Measurements from ENCODE around the gene LTB4R. TPM values are rescaled to one million over a fixed set of nuclear protein-coding genes. Genes with fewer than 3 reads are reported as not detected.

LTB4R gene
- total RNA-seq, 2 donors from 2014 or later, result 8.9 to 13.1 TPM

DNA sequence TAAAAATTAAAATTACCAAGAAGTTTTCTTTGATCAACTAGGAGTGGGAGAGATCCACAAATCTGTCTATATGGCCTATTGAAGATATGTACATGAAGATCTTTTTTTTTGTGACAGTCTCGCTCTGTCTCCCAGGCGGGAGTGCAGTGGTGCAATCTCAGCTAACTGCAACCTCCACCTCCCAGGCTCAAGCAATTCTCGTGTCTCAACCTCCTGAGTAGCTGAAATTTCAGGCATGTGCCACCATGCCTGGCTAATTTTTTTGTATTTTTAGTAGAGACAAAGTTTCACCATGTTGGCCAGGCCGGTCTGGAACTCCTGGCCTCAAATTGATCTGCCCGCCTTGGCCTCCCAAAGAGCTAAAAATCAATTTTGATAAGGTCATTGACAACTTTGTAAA is 52.1 kb downstream of the LTB4R start:
- Histone ChIP-seq H3K9me3 (no peaks in the 10 kb centered on the region), H3K4me3 (no peak overlapping the region), H3K27me3 (replicated peaks; ENCODE audit: insufficient read depth) (no peaks in the 10 kb centered on the region), H3K4me1 (ENCODE audit: control insufficient read depth in 1 of 2, low read depth in 2 of 2) (peaks cover 10 to 21% of the 10 kb centered on the region in 2 donors), H3K36me3 (no peaks in the 10 kb centered on the region), H3K27ac (no peak overlapping the region)
- TF ChIP-seq, protein P1, sequence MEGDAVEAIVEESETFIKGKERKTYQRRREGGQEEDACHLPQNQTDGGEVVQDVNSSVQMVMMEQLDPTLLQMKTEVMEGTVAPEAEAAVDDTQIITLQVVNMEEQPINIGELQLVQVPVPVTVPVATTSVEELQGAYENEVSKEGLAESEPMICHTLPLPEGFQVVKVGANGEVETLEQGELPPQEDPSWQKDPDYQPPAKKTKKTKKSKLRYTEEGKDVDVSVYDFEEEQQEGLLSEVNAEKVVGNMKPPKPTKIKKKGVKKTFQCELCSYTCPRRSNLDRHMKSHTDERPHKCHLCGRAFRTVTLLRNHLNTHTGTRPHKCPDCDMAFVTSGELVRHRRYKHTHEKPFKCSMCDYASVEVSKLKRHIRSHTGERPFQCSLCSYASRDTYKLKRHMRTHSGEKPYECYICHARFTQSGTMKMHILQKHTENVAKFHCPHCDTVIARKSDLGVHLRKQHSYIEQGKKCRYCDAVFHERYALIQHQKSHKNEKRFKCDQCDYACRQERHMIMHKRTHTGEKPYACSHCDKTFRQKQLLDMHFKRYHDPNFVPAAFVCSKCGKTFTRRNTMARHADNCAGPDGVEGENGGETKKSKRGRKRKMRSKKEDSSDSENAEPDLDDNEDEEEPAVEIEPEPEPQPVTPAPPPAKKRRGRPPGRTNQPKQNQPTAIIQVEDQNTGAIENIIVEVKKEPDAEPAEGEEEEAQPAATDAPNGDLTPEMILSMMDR (IDR thresholded peaks at IDR 0.05), result no peak
- ATAC-seq (ENCODE audit: insufficient number of reproducible peaks, low FRiP score, low read depth), result no peak
- no peak for DNase-seq (ENCODE audit: low spot score)

DNA sequence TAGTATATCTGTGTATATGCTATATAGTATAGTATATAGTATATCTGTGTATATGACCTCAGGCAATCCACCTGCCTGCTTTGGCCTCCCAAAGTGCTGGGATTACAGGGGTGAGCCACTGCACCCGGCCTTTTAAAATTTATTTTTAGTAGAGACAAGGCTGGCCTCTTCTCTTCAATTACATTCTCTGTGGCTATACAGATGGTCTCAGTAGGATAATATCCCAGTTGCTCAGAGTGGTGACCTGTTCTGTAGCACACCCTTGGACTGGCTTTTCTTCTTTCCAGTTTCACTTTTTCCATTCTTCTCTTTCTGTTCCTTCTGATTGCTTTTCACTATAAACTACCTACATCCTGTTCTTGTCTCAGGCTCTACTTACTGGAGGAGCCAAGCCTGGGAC is 53.5 kb downstream of the LTB4R start:
- DNase-seq (ENCODE audit: low spot score) (no peak), ATAC-seq (ENCODE audit: insufficient number of reproducible peaks, low FRiP score, low read depth) (no peak)
- H3K36me3 ChIP-seq, result no peaks in the 10 kb centered on the region
- H3K27me3 ChIP-seq (replicated peaks; ENCODE audit: insufficient read depth), result no peaks in the 10 kb centered on the region
- H3K27ac ChIP-seq, result peak overlapping the region; percentile 96 to 98
- peaks cover 10 to 32% of the 10 kb centered on the region in 2 donors for H3K4me1 ChIP-seq (ENCODE audit: control insufficient read depth in 1 of 2, low read depth in 2 of 2)
- H3K4me3 ChIP-seq, result no peak overlapping the region
- TF ChIP-seq, protein P1 (IDR thresholded peaks at IDR 0.05), result no peak
- H3K9me3 ChIP-seq, result no peaks in the 10 kb centered on the region

DNA sequence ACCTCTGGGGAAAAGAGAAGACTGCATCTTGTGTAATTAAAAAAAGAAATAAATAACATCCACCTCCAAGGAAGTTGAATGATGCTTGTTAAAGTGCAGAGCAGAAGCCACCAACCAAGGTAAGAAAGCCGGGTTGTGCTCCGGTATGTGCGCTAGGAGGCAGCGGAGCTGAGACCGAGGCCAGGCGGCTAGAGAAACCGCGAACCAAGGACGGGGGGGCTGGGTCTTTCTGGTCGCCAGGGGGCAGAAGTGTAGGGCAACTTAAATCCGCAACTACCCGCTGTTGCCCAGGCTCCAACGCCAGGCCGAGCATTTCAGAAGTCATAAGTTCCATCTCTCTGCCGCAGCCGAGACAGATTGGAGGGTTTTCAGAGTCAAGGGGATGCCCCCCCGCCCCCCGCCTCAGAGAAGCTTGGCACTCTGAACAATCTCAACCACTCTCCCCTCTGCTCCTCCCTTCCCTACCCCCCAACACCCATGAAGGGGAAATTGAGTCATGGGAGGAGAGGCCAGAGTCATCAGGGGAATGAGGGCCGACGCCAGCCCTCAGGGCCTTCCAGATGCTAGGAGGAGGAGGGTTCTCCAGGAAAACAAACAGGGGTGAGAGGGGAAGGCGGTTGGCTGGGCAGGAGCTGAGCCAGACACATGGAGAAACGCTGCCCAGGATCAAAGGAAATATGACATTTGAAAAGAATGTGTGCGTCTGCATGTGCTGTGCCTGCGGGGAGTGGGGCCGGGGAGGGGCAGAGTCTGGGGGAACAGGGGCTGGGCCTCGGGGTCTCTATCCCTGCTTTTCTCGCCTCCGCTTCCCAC is 54.5 kb downstream of the LTB4R start:
- H3K4me1 ChIP-seq (ENCODE audit: control insufficient read depth in 1 of 2, low read depth in 2 of 2), result peaks cover 10 to 38% of the 10 kb centered on the region in 2 donors
- H3K9me3 ChIP-seq, result no peaks in the 10 kb centered on the region
- peak overlapping the region; percentile 96 to 98 for H3K27ac ChIP-seq
- no peaks in the 10 kb centered on the region for H3K36me3 ChIP-seq
- DNase-seq (ENCODE audit: low spot score) (peak; percentile 51), ATAC-seq (ENCODE audit: insufficient number of reproducible peaks, low FRiP score, low read depth) (peak; percentile 56)
- H3K4me3 ChIP-seq, result peak overlapping the region; percentile 97
- H3K27me3 ChIP-seq (replicated peaks; ENCODE audit: insufficient read depth), result no peaks in the 10 kb centered on the region
- TF ChIP-seq, protein P1 (IDR thresholded peaks at IDR 0.05), result peak; percentile 88

DNA sequence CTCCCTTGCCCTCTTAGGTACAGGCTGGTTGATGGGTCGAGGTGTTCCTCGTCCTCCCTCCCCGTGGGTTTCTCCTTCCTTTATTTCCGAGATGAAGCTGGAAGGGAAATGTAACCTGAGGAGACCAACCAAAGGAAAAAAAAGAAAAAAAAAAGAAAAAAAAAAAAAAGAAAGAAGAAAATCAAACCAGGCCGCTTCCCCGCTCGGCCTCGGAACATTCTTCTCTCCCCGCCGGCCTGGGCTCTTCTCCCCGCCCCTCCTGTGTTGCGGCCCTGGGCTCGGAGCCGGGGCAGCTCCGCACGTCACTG is 55.1 kb downstream of the LTB4R start:
- no peaks in the 10 kb centered on the region for H3K36me3 ChIP-seq
- ATAC-seq (ENCODE audit: insufficient number of reproducible peaks, low FRiP score, low read depth) (no peak), DNase-seq (ENCODE audit: low spot score) (no peak)
- TF ChIP-seq, protein P1 (IDR thresholded peaks at IDR 0.05), result no peak
- no peaks in the 10 kb centered on the region for H3K27me3 ChIP-seq (replicated peaks; ENCODE audit: insufficient read depth)
- H3K4me3 ChIP-seq, result peak overlapping the region; percentile 97
- H3K4me1 ChIP-seq (ENCODE audit: control insufficient read depth in 1 of 2, low read depth in 2 of 2), result peaks cover 10 to 38% of the 10 kb centered on the region in 2 donors
- no peaks in the 10 kb centered on the region for H3K9me3 ChIP-seq
- H3K27ac ChIP-seq, result peak overlapping the region; percentile 96 to 98

DNA sequence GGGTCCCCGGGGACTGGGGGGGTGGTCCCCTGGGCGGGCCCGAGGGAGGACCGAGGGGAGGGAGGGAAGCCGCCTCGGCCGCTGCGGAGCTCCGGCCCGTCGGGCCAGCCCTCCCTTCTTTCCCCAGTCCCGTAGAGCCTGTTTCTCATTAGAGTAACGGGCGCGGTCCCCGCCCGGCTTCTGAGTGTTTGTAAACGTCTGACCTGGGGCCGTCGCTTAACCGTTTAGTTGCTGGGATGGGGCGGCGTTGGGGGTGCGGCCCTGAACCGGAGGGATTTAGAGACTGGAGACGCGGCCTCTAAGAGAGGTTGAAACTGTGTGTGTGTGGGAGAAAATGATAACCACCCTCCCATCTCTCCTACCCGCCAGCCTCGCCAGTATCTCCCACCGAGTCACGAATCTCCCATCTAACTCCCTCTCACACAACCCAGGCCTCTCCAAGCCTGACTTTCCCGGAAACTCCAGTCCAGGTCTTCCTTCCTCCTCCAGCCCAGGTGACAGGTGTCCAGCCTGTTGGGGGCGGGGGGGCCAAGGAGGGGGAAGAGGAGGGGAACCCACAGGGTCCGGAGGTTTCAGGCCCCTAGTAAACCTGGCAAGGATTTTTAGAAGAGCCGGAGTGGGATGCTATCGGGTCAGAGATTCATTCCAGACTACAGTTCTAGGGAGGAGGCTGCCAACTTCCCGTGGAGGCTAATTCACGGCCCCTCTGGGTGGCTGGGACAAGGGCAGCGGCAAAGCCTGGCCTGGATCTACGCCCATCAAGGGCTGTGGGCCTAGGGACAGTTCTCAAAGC is 55.6 kb downstream of the LTB4R start:
- Histone ChIP-seq H3K4me3 (peak overlapping the region; percentile 97), H3K27me3 (replicated peaks; ENCODE audit: insufficient read depth) (no peaks in the 10 kb centered on the region), H3K27ac (peak overlapping the region; percentile 96 to 98), H3K9me3 (no peaks in the 10 kb centered on the region), H3K4me1 (ENCODE audit: control insufficient read depth in 1 of 2, low read depth in 2 of 2) (peaks cover 10 to 38% of the 10 kb centered on the region in 2 donors), H3K36me3 (peaks cover under 1% of the 10 kb centered on the region)
- DNase-seq (ENCODE audit: low spot score) (peak; percentile 59), ATAC-seq (ENCODE audit: insufficient number of reproducible peaks, low FRiP score, low read depth) (peak; percentile 57)
- TF ChIP-seq, protein P1 (IDR thresholded peaks at IDR 0.05), result no peak
